ENCODE results near the gene CABS1. TPM values are rescaled to one million over a fixed set of nuclear protein-coding genes. Genes with fewer than 3 reads are reported as not detected.
A peak's percentile ranks its signal among the peaks of the same experiment; 100 is the strongest.

Gene CABS1
- total RNA-seq (2021) = not detected in 3 replicates
- percentile 13 among the genes with signal in this experiment for Bru-seq, nascent RNA
- long read RNA-seq, experiment 1 = 0 reads
- long read RNA-seq, experiment 2 = 0 reads
- long read RNA-seq, experiment 3 = 0 reads

DNA sequence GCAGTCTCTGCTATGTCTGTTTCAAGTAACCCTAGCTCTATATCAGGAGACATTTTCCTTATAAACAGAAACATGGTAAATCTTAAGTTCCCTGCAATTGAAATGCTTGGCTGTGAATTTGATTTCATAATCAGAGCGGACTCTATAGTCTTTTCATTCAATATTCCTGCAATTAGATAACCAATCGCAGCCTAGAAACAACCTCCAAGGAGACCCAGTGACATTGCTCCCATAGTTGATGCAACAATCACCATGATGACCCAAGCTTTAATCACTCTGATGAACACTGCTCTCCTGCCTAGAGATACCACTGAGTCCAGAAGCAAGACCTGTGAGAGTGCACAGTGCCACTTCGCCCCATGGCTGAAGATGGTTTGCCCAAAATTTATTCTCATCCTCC, at the start of gene CABS1:
Gene CABS1, plus strand, starts transcription at position 301 of the 400 bp plus-strand sequence. Its CDS starts 59 bp downstream, at position 360.
- Mint-ChIP-seq H3K27me3 (ENCODE audit: low read depth) (no peaks in the 10 kb centered on the region), H3K4me1 (no peaks in the 10 kb centered on the region), H3K27ac (no peak within 1 kb of the TSS), H3K36me3 (no peaks in the 10 kb centered on the region), H3K4me3 (no peak within 1 kb of the TSS), H3K9me3 (no peaks in the 10 kb centered on the region)
- CTCF ChIA-PET = no interaction called here
- POLR2A ChIA-PET = no interaction called here
- TF ChIP-seq IRF2 (CRISPR knock-in tag; IDR thresholded peaks at IDR 0.05; ENCODE audit: borderline replicate concordance, low read depth) (no peak), ZNF671 (CRISPR knock-in tag; IDR thresholded peaks at IDR 0.05) (no peak), ERG (CRISPR knock-in tag; IDR thresholded peaks at IDR 0.05) (no peak), NFYB (CRISPR knock-in tag; conservative IDR thresholded peaks at IDR 0.05; ENCODE audit: low read depth) (no peak), FOXP1 (CRISPR knock-in tag; IDR thresholded peaks at IDR 0.05; ENCODE audit: borderline replicate concordance) (no peak)
- TF ChIP-seq, protein P1, sequence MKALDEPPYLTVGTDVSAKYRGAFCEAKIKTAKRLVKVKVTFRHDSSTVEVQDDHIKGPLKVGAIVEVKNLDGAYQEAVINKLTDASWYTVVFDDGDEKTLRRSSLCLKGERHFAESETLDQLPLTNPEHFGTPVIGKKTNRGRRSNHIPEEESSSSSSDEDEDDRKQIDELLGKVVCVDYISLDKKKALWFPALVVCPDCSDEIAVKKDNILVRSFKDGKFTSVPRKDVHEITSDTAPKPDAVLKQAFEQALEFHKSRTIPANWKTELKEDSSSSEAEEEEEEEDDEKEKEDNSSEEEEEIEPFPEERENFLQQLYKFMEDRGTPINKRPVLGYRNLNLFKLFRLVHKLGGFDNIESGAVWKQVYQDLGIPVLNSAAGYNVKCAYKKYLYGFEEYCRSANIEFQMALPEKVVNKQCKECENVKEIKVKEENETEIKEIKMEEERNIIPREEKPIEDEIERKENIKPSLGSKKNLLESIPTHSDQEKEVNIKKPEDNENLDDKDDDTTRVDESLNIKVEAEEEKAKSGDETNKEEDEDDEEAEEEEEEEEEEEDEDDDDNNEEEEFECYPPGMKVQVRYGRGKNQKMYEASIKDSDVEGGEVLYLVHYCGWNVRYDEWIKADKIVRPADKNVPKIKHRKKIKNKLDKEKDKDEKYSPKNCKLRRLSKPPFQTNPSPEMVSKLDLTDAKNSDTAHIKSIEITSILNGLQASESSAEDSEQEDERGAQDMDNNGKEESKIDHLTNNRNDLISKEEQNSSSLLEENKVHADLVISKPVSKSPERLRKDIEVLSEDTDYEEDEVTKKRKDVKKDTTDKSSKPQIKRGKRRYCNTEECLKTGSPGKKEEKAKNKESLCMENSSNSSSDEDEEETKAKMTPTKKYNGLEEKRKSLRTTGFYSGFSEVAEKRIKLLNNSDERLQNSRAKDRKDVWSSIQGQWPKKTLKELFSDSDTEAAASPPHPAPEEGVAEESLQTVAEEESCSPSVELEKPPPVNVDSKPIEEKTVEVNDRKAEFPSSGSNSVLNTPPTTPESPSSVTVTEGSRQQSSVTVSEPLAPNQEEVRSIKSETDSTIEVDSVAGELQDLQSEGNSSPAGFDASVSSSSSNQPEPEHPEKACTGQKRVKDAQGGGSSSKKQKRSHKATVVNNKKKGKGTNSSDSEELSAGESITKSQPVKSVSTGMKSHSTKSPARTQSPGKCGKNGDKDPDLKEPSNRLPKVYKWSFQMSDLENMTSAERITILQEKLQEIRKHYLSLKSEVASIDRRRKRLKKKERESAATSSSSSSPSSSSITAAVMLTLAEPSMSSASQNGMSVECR (CRISPR knock-in tag; IDR thresholded peaks at IDR 0.05; ENCODE audit: borderline replicate concordance) = no peak
- TF ChIP-seq, protein P2, sequence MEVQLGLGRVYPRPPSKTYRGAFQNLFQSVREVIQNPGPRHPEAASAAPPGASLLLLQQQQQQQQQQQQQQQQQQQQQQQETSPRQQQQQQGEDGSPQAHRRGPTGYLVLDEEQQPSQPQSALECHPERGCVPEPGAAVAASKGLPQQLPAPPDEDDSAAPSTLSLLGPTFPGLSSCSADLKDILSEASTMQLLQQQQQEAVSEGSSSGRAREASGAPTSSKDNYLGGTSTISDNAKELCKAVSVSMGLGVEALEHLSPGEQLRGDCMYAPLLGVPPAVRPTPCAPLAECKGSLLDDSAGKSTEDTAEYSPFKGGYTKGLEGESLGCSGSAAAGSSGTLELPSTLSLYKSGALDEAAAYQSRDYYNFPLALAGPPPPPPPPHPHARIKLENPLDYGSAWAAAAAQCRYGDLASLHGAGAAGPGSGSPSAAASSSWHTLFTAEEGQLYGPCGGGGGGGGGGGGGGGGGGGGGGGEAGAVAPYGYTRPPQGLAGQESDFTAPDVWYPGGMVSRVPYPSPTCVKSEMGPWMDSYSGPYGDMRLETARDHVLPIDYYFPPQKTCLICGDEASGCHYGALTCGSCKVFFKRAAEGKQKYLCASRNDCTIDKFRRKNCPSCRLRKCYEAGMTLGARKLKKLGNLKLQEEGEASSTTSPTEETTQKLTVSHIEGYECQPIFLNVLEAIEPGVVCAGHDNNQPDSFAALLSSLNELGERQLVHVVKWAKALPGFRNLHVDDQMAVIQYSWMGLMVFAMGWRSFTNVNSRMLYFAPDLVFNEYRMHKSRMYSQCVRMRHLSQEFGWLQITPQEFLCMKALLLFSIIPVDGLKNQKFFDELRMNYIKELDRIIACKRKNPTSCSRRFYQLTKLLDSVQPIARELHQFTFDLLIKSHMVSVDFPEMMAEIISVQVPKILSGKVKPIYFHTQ (CRISPR knock-in tag; IDR thresholded peaks at IDR 0.05) = no peak
- DNase-seq (ENCODE audit: low spot score) (no peak), ATAC-seq (no peak)

- CTCF ChIA-PET = no interaction called here
- no peak for TF ChIP-seq JAZF1 (CRISPR knock-in tag; IDR thresholded peaks at IDR 0.05)
- TF ChIP-seq FOXP4 (CRISPR knock-in tag; IDR thresholded peaks at IDR 0.05) = no peak
- no peak for TF ChIP-seq E2F4 (CRISPR knock-in tag; IDR thresholded peaks at IDR 0.05; ENCODE audit: borderline replicate concordance, low read depth)
- no peak for TF ChIP-seq NFE2L1 (CRISPR knock-in tag; IDR thresholded peaks at IDR 0.05)
- TF ChIP-seq, protein P3, sequence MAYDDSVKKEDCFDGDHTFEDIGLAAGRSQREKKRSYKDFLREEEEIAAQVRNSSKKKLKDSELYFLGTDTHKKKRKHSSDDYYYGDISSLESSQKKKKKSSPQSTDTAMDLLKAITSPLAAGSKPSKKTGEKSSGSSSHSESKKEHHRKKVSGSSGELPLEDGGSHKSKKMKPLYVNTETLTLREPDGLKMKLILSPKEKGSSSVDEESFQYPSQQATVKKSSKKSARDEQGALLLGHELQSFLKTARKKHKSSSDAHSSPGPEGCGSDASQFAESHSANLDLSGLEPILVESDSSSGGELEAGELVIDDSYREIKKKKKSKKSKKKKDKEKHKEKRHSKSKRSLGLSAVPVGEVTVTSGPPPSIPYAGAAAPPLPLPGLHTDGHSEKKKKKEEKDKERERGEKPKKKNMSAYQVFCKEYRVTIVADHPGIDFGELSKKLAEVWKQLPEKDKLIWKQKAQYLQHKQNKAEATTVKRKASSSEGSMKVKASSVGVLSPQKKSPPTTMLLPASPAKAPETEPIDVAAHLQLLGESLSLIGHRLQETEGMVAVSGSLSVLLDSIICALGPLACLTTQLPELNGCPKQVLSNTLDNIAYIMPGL (CRISPR knock-in tag; IDR thresholded peaks at IDR 0.05) = no peak
- no peak for TF ChIP-seq ELF4 (CRISPR knock-in tag; IDR thresholded peaks at IDR 0.05; ENCODE audit: low read depth)
- TF ChIP-seq IRF2 (CRISPR knock-in tag; IDR thresholded peaks at IDR 0.05; ENCODE audit: borderline replicate concordance, low read depth) = no peak
- no peak for TF ChIP-seq ETV6 (CRISPR knock-in tag; IDR thresholded peaks at IDR 0.05)
- TF ChIP-seq ERG (CRISPR knock-in tag; IDR thresholded peaks at IDR 0.05) = no peak
- TF ChIP-seq ZNF121 (CRISPR knock-in tag; IDR thresholded peaks at IDR 0.05) = no peak
These were observed 46.1 kb upstream of the CABS1 start for GRCh38 chr4:70288651-70289050.

More at GRCh38 chr4:70288651-70289050, 46.1 kb upstream of the CABS1 start:
- Mint-ChIP-seq H3K4me1 (no peaks in the 10 kb centered on the region), H3K9me3 (no peaks in the 10 kb centered on the region), H3K4me3 (no peak overlapping the region), H3K27ac (no peak overlapping the region), H3K27me3 (ENCODE audit: low read depth) (no peaks in the 10 kb centered on the region), H3K36me3 (no peaks in the 10 kb centered on the region)
- no peak for DNase-seq (ENCODE audit: low spot score)
- ATAC-seq = no peak
- POLR2A ChIA-PET = no interaction called here
